Stimulated activated naive CD8-positive, alpha-beta T cell treated with anti-CD3 and anti-CD28 coated beads, Interleukin-15, amount 100 ng/mL, for 72 hours (primary cell): ENCODE results near the gene ELF2.
"Not testable (repeated sequence)": the region's sequence is repeated elsewhere in the genome, so short reads cannot be mapped to it uniquely, and the experiment has no call there.

Experiments
- ATAC-seq: fragments of 150-1000 bp; cut with Tn5 transposase; 2 replicates; pipeline ENCODE4 v1.10.0; 2021; ENCODE audit warnings: mild to moderate bottlenecking, moderate library complexity
- DNase-seq, 2 donors: peaks; one replicate each; pipeline ENCODE4 v3.0.0; 2021 to 2022
- H3K27ac Mint-ChIP-seq, 2 donors: one replicate each; pipeline ENCODE4 v1.8.0; 2022; ENCODE audit warnings: mild to moderate bottlenecking in 2 of 2, mixed read lengths in 2 of 2, moderate library complexity in 2 of 2
- H3K27me3 Mint-ChIP-seq: one replicate; pipeline ENCODE4 v1.8.0; 2022; ENCODE audit warnings: mixed read lengths
- H3K4me1 Mint-ChIP-seq: one replicate; pipeline ENCODE4 v1.8.0; 2022; ENCODE audit warnings: mild to moderate bottlenecking, mixed read lengths
- H3K4me3 Mint-ChIP-seq, 2 donors: one replicate each; pipeline ENCODE4 v1.8.0; 2022; ENCODE audit warnings: mild to moderate bottlenecking in 2 of 2, mixed read lengths in 2 of 2, moderate library complexity in 1 of 2
- H3K9me3 Mint-ChIP-seq, 2 donors: one replicate each; pipeline ENCODE4 v1.8.0; 2022; ENCODE audit warnings: mixed read lengths in 2 of 2

Gene ELF2

GRCh38 chr4:139082750-139083606 lies 94.0 kb downstream of the ELF2 start:
- peaks cover 37% of the 10 kb centered on the region for H3K4me1 Mint-ChIP-seq
- peak overlapping the region; percentile 100 for H3K4me3 Mint-ChIP-seq
- peak; percentile 91 for ATAC-seq
- peak; percentile 88 to 96 for DNase-seq
- no peaks in the 10 kb centered on the region for H3K27me3 Mint-ChIP-seq
- H3K9me3 Mint-ChIP-seq = no peaks in the 10 kb centered on the region
- peak overlapping the region; percentile 99 to 100 for H3K27ac Mint-ChIP-seq

GRCh38 chr4:139078926-139079325 lies 98.1 kb downstream of the ELF2 start:
- no peak for ATAC-seq
- Mint-ChIP-seq H3K27me3 (no peaks in the 10 kb centered on the region), H3K4me3 (no peak overlapping the region), H3K9me3 (no peaks in the 10 kb centered on the region), H3K4me1 (peaks cover 49% of the 10 kb centered on the region), H3K27ac (no peak overlapping the region)
- no peak for DNase-seq

- peak overlapping the region in 1 of 2 donors; percentile 19 for H3K4me3 Mint-ChIP-seq
- peaks cover 51% of the 10 kb centered on the region for H3K4me1 Mint-ChIP-seq
- no peaks in the 10 kb centered on the region for H3K9me3 Mint-ChIP-seq
- no peak for DNase-seq
- no peaks in the 10 kb centered on the region for H3K27me3 Mint-ChIP-seq
- no peak for ATAC-seq
- H3K27ac Mint-ChIP-seq = no peak overlapping the region
Measured at GRCh38 chr4:139077567-139078355, 99.3 kb downstream of the ELF2 start.

- no peak for ATAC-seq
- no peak overlapping the region for H3K4me3 Mint-ChIP-seq
Measured at GRCh38 chr4:139076016-139076744, 100.8 kb downstream of the ELF2 start.

GRCh38 chr4:139060591-139060990 lies 116.4 kb downstream of the ELF2 start:
- H3K27me3 Mint-ChIP-seq = no peaks in the 10 kb centered on the region
- no peaks in the 10 kb centered on the region for H3K9me3 Mint-ChIP-seq
- H3K27ac Mint-ChIP-seq = peak overlapping the region in 1 of 2 donors; percentile 76
- no peak for DNase-seq
- H3K4me3 Mint-ChIP-seq = no peak overlapping the region
- ATAC-seq = no peak
- peaks cover 6% of the 10 kb centered on the region for H3K4me1 Mint-ChIP-seq

More at GRCh38 chr4:139076016-139076744, 100.8 kb downstream of the ELF2 start:
- Mint-ChIP-seq H3K4me1 (peaks cover 41% of the 10 kb centered on the region), H3K27ac (no peak overlapping the region), H3K27me3 (no peaks in the 10 kb centered on the region), H3K9me3 (no peaks in the 10 kb centered on the region)
- DNase-seq = no peak

GRCh38 chr4:139059026-139059425 lies 118.0 kb downstream of the ELF2 start:
- not testable (repeated sequence) for H3K27me3 Mint-ChIP-seq, DNase-seq, H3K27ac Mint-ChIP-seq, H3K4me3 Mint-ChIP-seq, H3K4me1 Mint-ChIP-seq, ATAC-seq, H3K9me3 Mint-ChIP-seq

- H3K27ac Mint-ChIP-seq = peak overlapping the region in 1 of 2 donors; percentile 1
- no peak overlapping the region for H3K4me3 Mint-ChIP-seq
- ATAC-seq (no peak), DNase-seq (no peak)
- H3K27me3 Mint-ChIP-seq = no peaks in the 10 kb centered on the region
- no peaks in the 10 kb centered on the region for H3K9me3 Mint-ChIP-seq
- H3K4me1 Mint-ChIP-seq = peaks cover 7% of the 10 kb centered on the region
Measured at GRCh38 chr4:139054791-139055505, 122.1 kb downstream of the ELF2 start.

GRCh38 chr4:139053909-139054308 lies 123.1 kb downstream of the ELF2 start:
- ATAC-seq (no peak), DNase-seq (no peak)
- peaks cover 7% of the 10 kb centered on the region for H3K4me1 Mint-ChIP-seq
- no peaks in the 10 kb centered on the region for H3K9me3 Mint-ChIP-seq
- no peaks in the 10 kb centered on the region for H3K27me3 Mint-ChIP-seq
- H3K27ac Mint-ChIP-seq = peak overlapping the region; percentile 44 to 83
- no peak overlapping the region for H3K4me3 Mint-ChIP-seq

- H3K4me1 Mint-ChIP-seq = no peaks in the 10 kb centered on the region
- no peaks in the 10 kb centered on the region for H3K27me3 Mint-ChIP-seq
- H3K27ac Mint-ChIP-seq = no peak overlapping the region
- ATAC-seq (no peak), DNase-seq (no peak)
- no peak overlapping the region for H3K4me3 Mint-ChIP-seq
- no peaks in the 10 kb centered on the region for H3K9me3 Mint-ChIP-seq
Measured at GRCh38 chr4:139050446-139050845, 126.6 kb downstream of the ELF2 start.

- Mint-ChIP-seq H3K4me3 (no peak overlapping the region), H3K4me1 (no peaks in the 10 kb centered on the region), H3K27me3 (no peaks in the 10 kb centered on the region), H3K27ac (no peak overlapping the region), H3K9me3 (no peaks in the 10 kb centered on the region)
- no peak for DNase-seq
- no peak for ATAC-seq
Measured at GRCh38 chr4:139048026-139048425, 129.0 kb downstream of the ELF2 start.

- DNase-seq = no peak
- no peaks in the 10 kb centered on the region for H3K9me3 Mint-ChIP-seq
- H3K27me3 Mint-ChIP-seq = no peaks in the 10 kb centered on the region
- ATAC-seq = no peak
- H3K4me3 Mint-ChIP-seq = no peak overlapping the region
- H3K27ac Mint-ChIP-seq = peak overlapping the region in 1 of 2 donors; percentile 54
- no peaks in the 10 kb centered on the region for H3K4me1 Mint-ChIP-seq
Measured at GRCh38 chr4:139044291-139044690, 132.7 kb downstream of the ELF2 start.

GRCh38 chr4:139042981-139043460 lies 134.0 kb downstream of the ELF2 start:
- DNase-seq = no peak
- no peaks in the 10 kb centered on the region for H3K27me3 Mint-ChIP-seq
- H3K4me3 Mint-ChIP-seq = no peak overlapping the region
- H3K9me3 Mint-ChIP-seq = no peaks in the 10 kb centered on the region
- H3K4me1 Mint-ChIP-seq = no peaks in the 10 kb centered on the region
- no peak overlapping the region for H3K27ac Mint-ChIP-seq
- no peak for ATAC-seq

GRCh38 chr4:139038874-139039443 lies 138.1 kb downstream of the ELF2 start:
- ATAC-seq = no peak
- Mint-ChIP-seq H3K9me3 (no peaks in the 10 kb centered on the region), H3K27me3 (no peaks in the 10 kb centered on the region)

GRCh38 chr4:139036885-139037284 lies 140.1 kb downstream of the ELF2 start:
- Mint-ChIP-seq H3K4me1 (peaks cover 6% of the 10 kb centered on the region), H3K9me3 (no peaks in the 10 kb centered on the region), H3K27ac (no peak overlapping the region), H3K4me3 (no peak overlapping the region), H3K27me3 (no peaks in the 10 kb centered on the region)
- ATAC-seq (no peak), DNase-seq (no peak)

More at GRCh38 chr4:139038874-139039443, 138.1 kb downstream of the ELF2 start:
- Mint-ChIP-seq H3K4me1 (peaks cover 6% of the 10 kb centered on the region), H3K4me3 (no peak overlapping the region), H3K27ac (no peak overlapping the region)
- no peak for DNase-seq
